CD4-positive, alpha-beta T cell treated with Interferon gamma for 1 hour (primary cell): ENCODE data around the gene PAX2.
"Not testable (repeated sequence)": the region's sequence is repeated elsewhere in the genome, so short reads cannot be mapped to it uniquely, and the experiment has no call there.

ENCODE experiments used
- DNase-seq: peaks from one replicate; pipeline ENCODE4 v3.0.0-alpha.2; 2020

The PAX2 gene

DNA sequence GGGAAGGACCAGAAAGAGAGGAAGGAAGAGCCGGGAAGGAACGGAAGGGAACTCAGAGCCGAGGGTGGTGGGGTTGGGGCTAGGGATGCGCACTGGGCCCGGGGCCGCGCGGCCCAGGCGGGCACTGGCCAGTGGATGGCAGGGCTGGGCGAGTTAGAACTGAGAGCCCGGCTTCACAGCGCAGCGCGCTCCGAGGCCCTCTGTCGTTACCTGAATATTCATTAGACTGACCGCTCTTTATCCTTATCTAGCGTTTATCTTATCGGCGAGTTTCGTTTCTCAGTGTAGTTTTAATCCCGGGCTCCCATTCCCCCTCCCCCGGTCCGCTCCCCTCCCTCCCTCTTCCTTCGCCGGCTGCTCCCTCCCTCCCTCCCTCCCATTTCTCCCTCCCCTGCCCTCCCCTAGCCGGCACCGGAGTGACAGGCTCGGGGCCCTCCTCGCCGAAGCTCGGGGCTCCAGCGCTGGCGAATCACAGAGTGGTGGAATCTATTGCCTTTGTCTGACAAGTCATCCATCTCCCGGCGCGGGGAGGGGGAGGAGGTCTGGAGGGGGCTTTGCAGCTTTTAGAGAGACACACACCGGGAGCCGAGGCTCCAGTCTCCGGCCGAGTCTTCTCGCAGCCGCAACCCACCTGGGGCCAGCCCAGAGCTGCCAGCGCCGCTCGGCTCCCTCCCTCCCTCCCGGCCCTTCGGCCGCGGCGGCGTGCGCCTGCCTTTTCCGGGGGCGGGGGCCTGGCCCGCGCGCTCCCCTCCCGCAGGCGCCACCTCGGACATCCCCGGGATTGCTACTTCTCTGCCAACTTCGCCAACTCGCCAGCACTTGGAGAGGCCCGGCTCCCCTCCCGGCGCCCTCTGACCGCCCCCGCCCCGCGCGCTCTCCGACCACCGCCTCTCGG lies at the start of gene PAX2:
Gene PAX2, plus strand, starts transcription at position 596 of the 895 bp plus-strand sequence. CDS start 679 bp downstream, outside the sequence.
- DNase-seq, result no peak

DNA sequence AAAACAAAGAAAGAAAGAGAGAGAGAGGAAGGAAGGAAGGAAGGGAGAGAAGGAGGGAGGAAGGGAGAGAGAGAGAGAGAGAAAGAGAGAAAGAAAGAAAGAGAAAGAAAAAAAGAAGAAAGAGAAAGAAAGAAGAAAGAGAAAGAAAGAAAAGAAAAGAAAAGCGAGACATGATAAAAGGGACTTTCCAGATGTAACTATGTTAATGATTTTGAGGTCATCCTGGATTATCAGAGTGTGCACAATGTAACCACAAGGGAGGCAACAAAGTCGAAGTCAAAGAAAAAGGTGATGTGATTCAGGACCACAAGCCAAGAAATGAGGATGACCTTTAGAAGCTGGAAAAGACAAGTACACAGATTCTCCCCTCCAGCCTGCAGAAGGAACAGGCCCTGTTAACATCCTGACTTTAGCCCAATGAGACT lies 48.9 kb upstream of the PAX2 start:
- no peak for DNase-seq

DNA sequence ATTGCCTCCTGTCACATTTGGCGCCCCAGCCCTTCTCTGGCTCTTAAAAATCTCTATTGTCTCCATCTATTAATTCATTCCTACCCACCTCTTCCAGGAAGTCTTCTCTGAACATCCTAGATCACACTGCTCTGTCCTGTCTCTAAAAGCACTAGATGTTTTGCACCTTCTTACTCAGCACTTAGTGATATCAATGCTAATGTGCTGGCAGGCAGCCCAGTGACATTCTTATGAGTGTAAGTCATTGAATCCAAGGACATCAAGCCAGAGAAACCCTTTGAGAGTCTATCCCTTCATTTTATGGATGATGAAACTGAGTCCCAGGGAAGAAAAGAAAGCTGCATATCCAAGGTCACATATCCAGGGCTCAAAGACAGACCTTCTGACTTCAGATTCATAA lies 48.3 kb upstream of the PAX2 start:
- DNase-seq, result no peak

DNA sequence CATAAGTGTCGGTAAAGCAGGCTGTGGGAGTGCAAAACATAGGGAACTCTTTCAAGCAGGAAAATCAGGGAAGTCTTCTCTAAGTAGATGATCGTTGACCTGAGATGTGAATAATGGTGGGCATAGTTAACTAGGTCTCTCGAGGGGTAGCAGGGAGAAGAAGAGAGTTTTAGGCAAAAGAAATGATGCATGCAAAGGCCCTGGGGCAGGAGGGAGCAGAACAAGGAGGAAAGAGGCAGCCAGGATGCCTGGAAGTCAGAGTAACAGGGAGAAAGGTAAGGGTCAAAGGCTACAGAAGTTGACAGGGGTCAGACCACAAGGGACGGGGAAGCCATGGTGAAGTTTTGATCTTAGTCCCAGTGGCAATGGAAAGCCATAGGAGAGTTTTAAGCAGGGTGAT lies 47.8 kb upstream of the PAX2 start:
- DNase-seq, result no peak

DNA sequence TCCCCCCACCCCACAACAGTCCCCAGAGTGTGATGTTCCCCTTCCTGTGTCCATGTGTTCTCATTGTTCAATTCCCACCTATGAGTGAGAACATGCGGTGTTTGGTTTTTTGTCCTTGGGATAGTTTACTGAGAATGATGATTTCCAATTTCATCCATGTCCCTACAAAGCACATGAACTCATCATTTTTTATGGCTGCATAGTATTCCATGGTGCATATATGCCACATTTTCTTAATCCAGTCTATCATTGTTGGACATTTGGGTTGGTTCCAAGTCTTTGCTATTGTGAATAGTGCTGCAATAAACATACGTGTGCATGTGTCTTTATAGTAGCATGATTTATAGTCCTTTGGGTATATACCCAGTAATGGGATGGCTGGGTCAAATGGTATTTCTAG lies 43.7 kb upstream of the PAX2 start:
- not testable (repeated sequence) for DNase-seq

DNA sequence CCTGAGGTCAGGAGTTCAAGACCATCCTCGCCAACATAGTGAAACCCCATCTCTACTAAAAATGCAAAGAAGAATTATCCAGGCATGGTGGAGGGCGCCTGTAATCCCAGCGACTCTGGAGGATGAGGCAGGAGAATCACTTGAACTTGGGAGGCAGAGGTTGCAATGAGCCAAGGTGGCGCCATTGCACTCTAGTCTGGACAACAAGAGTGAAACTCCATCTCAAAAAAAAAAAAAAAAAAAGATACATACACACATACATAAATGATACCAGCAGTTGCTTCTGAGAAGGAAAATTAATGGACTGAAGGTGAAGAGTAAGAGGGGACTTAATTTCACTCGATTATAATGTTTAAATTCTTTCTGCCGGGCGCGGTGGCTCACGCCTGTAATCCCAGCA lies 40.2 kb upstream of the PAX2 start:
- DNase-seq, result no peak

DNA sequence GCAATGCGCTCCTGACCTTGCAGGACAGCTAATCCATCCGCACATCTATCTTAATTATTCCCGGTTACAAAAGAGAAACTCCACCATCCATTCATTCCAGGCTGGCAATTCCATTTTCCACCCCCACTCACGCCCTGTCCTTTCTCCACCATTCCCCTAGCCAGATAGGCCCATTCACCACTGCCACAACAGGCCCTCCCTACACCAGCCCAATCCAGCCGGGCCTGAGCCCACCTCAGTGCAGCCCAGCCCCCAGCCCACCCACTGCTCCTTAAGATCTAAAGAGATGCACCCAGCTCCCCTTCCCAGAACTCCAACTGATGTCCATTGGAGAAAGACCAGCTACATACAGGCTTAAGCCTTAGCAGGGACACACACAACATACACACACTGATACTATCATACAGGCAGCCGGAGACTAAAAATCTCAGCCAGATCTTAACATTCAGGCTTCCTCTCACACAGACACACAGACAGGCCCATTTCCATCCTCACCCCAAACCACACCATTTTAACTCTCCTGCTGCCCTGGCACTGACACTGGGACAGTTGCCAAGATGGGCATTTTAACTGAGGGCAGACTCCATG lies 38.0 kb upstream of the PAX2 start:
- no peak for DNase-seq

DNA sequence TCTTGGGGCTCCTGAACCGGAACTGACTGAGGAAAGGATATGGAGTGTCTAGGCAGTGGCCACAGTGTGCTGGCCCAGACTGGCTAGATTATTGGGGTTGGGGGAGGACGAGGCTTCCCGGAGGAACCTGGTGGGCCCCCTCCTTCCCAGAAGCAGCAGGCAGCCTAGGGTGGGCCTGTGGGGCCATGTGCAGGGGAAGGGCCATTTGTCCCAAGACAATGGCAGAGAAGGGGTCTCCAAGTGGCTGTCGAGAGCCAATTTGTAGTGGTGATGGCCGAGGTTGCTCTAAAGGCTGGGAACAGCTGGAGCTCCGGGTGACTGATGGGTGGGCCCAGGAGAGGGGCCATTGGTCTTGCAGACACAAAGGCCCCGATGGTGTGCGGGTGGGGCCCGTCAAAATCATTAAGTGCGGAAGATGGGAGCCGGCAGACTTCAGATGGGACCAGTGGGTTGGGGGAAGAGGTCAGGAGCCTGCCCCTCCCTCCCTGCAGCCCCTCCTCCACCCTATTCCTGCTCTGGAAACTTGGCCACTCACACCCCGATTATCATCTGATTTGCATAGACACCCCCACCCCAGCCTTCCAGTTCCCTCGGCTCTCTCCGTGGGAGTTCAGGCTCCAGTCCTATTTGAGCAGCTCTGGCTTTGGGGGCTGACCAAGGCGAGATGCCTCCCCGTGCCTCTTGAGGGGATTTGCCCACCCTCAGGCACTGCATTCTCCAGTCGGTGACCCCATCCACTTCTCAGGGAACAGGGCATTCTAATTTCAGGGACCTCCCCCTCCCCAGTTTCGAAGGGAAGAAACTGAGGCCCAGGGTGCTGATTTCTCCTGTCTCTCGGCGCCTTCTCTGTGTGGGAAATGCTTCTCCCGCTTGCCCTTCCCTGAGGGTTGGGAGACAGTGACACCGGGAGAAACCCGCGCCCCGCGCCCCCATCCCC lies 36.0 kb upstream of the PAX2 start:
- no peak for DNase-seq

DNA sequence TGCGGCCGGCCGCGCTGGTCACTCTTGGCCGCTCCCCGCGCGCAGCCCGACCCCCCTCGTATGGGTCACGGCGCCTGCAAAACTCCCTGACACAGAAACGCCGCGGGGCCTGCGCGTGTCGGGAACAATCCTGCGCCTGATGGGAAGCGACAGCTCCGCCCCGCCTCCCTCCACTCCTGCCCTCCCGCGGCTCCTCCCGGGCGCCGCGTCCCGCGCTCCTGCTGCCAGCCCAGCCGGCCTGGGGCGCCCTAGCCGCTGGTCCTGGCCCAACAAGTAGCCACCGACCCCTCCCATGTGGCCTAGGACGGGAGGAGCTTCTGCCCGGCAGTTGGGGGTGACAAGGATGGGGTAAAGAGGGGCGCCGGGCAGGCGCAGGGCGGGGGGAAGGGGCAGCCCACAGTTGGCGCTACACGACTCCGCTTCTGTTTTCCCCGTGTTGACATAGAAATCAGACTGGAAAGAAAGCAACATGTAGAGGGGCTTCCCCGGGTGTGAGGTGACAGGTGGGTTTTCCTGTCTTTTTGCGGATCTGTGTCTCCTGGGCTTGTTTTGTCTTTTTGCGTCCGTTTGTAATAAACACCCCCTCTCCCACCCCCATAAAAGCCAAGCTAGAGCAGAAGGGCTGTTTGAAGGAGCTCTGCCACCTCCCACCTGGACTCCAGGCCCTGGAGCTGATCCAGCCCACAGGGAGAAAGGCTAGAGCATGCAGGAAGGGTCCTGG lies 35.1 kb upstream of the PAX2 start:
- DNase-seq, result no peak

DNA sequence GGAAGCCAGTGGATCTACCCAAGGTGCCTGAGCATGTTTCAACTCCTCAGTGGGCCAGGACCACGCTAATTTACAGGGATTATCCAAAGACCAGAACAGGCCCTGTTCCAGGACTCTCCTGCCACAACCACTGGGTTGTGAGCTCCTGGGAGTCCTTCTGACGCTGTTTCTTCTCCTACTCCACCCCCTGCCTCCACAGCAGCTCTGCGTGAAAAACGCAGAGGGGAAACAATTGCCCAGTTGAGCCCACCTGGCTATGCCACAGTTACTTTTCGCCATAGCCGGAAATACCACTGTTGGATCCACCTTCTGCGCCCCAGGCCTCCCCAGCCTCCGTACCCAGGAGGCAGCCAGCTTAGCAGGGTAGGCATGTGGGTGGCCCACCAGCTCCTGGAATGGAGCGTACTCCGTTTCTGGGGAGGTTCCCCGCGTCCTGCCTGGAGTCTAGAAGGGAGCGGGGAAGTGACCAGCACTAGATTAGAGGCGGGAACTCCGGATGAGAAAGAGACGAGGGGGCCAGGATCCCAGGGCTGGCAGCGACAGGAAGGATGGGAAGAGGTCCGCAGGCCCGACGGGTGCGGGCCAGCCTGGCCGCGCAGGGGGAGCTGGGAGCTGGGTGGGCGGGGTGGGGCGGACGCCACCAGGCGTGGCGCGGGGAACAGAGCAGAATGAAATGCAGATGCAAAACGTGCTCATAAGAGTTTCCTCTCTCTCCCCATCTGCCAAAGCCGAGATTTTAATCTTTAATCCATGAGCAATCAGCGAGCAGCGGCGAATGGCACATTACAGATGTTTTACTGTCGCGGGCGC lies 32.1 kb upstream of the PAX2 start:
- no peak for DNase-seq

DNA sequence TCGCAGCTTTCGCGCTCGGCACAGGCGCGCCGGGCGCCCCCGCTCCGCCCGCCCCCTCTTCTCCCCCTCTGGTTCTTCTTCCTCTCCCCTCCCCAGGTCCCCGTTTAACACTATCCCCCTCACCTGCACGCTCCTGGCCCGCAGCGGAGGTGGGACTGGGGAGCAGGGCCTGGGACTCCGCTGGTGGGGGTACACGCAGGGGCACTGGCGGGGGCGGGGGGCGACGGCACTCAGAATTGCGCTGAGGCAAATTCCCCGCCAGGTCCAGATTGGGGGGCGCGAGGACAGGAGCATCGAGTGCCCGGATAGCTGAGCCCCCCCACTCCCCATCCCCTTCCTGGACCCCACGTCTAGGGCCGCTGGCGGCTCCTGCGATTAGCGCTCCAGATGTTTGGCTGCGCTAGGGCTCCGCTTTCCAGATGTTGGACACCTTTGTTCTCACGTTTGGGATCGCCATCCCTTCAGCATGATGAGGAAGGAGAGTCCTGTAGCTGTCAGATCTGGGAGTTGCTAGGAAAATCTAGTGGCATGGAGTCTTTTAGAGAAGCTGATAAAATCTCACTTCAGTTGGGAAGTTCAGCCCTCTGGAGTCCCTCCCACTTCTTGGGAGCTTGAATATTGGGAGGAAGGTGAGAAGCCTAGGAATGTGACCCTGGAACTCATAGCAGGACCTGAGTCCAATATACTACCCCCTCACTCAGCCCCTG lies 31.4 kb upstream of the PAX2 start:
- DNase-seq, result no peak

DNA sequence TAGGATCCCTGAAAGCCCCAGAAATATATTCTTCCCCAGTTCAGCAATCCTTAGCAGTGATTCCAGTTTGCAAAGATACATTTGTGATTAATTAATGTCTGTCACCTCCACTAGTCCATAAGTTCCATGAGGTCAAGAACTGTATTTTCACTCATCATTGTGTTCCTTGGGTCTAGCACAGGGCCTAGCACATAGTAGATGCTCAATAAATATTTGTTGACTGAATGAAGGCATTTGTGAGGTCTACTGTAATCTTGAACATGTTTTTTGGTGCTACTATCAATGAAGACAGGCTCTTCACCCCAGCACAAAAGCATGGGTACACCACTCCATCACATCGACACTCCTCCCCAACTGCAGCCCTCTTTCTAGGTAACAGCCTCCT lies 30.8 kb upstream of the PAX2 start:
- no peak for DNase-seq

DNA sequence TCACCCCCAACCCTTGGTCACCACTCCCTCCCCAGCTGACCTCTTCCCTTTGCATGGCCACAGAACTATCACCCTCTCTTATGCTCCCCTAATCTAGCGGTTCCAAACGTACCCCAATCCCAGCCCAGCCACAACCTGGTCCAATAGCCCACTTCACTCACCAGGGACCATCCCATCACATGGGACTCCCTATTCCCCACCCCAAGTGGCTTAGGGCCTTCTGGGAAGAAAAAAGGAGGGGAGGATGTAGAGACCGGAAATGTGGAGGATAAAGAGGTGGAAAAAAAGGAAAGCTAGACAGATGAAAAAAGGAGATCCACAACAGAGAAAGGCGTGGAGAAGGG lies 30.3 kb upstream of the PAX2 start:
- no peak for DNase-seq

DNA sequence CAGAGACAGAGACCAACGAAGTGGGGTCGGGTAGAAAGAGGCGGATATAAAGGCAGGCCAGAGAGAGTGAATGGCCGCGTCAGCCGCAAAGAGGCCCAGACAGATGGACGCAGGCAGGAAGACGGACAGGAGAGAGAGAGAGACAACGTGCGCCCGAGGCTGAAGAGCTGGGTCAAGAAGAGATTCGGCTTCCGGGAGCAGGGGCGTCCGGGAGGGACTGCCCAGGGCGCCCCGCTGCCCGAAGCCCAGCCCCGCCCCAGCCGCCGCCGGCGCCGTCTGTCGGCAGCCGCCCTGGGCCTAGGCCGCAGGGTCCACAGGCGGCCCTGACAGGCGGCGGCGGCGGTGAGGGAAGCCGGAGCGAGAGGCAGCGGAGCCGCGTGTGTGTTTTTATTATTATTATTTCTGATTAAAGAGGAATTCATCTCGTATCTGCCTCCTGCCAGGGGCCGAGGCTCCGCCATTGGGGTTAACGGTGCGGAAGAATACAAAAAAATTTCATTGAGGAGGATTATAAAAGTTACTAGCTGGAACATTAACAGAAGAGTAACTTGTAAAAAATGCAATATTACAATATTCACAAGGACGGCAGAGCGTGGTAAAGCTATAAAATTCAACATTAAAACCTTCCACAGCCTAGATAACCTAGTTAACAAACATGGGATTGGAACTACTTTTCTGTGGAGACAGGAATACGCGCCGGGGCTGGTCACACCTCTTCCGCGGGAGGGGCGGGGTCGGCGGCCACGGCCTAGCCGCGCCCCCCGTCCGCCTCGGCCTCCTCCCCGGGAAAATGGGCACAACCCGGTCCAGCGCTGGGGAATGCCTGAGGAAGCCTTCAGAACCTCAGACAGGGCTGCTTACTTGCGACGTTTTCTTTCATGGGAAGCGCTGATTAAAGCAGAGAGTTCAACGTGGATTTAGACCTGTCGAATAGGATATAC lies 29.7 kb upstream of the PAX2 start:
- no peak for DNase-seq

DNA sequence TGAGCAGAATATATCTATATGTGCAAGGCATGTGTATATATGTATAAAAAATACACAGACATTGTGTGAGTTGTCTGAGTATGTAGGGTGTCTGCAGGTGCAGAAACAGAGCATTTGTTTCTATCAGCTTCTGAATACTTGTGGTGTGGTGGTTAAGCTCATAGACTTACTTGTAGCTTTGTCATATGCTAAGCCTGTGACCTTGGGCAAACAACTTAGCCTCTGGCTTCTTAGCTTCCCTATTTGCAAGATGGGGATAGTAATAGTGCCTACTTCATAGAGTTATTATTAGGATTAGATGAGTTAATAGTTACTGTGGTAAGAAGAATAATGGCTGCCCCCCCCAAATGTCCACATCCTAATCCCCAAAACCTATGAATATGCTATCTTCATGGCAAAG lies 28.2 kb upstream of the PAX2 start:
- no peak for DNase-seq

DNA sequence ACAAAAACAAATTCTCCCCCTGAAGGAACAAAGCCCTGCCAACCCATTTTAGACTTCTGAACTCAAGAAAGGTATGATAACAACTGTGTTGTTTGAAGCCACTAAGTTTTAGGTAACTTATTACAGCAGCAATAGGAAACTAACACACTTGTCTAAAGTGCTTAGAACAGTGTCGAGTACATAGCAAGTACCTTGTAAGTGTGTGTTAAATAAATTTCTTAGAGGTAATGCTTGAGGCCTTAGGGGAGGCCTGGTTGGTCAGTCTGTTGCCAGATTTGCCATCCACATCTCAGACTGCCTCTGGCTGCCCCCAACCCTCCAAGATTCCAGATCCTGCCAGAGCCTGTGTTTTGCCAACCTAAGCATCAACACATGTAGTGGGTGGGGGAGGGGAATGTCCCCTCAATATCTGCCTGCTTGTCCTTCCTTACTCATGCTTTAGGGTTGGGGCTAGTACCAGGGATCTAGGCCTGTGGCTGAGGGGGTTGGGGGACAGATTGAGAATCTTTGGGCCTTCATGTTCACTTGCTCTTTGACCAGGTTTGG lies 27.1 kb upstream of the PAX2 start:
- DNase-seq, result no peak

DNA sequence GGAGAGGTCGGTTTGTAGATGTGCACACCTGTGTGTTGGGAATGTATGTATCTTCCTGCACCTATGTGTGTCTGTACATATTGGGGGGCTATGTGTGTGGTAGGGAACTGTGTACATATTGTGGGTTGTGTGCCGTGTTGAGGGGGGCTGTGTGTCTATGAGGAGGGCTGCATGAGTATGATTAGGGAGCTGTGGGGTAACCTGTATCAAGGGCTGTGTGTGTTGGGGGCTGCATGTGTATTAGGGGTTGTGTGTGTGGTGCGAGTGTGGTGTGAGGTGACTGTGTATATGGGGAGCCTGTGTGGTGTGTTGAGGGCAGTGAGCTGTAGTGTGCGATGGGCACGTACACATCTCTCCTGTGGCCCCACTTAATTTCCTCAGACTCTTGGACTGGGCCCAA lies 22.2 kb upstream of the PAX2 start:
- DNase-seq, result no peak

DNA sequence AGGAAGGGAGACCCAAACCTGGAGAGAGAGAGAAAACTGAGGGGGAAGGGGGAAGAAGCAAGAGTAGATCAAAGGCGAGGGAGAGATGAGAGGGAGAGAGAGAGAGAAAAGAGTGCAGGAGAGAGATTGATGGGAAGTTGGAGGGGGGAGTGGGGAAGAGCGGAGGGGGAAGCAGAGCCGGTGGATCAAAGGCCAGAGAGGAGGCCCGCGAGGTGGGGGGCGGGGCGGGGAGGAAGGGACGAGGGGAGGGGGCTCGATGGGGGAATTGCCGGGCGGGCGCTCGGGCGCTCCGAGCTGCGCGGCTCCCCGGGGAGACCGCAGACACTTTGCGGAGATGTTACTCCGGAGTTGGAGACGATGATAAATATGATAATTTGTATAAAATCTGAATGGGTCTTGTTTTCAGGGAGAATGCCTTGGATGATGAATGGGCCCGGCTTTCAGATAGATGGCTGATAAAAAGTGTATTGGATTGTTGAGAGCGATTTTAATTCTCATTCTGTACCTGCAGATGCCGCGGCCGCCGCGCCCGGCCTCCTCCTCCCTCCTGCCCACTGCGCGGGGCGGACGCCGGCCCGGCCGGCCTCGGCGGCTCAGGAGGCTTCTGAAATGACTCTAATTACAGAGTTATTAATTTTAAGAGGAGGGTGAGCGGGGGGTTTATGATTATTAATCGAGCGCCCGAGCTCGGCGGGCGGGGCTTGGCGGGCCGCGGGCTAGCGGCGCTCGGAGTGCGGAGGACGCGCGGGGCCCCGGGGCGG lies 21.4 kb upstream of the PAX2 start:
- DNase-seq, result no peak

DNA sequence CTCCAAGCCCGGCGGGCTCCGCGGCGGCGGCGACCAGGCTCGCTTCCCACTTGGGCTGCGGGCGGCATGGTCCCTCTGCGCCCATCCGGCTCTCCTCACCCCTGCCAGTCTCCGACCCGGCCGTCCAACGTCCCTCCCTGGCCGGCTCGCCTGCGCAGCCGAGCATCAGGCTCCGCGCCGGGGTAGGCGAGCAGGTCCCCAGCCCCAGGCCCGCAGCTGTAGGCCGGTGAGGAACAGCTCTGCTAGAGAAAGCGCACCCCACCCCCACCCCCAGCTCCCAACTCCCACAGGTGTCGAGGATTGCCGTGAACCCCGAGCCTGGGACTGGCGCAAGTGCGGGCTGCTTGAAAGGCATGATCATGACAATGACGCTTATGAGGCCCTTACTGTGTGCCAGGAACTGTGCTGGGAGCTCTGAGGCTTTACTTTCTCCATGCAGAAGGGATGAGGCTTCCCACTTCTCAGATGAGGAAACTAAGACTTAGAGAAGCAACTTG lies 20.8 kb upstream of the PAX2 start:
- DNase-seq, result no peak
